LNCaP clone FGC (cell line): Measurements from ENCODE around the gene LSM14B.

Experiments used
- DNase-seq: peaks from one replicate; pipeline ENCODE4 v3.0.0-alpha.2; 2011; ENCODE audit warnings: low read depth
- H3K4me3 ChIP-seq: 2 replicates; pipeline ENCODE4 v1.5.1; 2011; ENCODE audit warnings: mild to moderate bottlenecking, low read depth, low read length, control low read depth
- TF ChIP-seq, protein P1 (sequence below): IDR thresholded peaks from 2 replicates; pipeline ENCODE4 v1.5.1; 2012; ENCODE audit warnings: mild to moderate bottlenecking; ENCODE audit not compliant: control insufficient read depth, insufficient read depth; ENCODE audit errors: extremely low read depth

Gene LSM14B

DNA sequence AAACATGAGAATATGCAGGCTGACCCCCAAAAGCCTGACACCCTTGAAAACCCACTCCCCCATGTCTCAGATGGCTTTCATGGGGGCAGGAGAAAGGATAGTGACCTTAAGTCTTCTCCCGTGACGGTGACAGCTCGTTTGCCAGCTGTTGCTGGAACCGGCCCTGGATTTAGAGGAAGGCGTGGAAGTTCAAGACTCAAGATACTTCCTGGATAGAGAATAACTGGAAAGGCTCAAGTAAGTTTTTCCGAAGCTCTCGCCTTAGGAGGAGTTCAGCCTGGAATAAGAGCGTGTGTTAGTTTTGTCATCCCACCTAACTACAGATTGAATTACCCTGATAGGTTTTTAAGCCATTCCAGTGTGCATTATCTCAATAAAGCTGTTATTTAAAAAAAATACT lies 49.0 kb downstream of the LSM14B start:
- H3K4me3 ChIP-seq: no peak overlapping the region
- TF ChIP-seq, protein P1, sequence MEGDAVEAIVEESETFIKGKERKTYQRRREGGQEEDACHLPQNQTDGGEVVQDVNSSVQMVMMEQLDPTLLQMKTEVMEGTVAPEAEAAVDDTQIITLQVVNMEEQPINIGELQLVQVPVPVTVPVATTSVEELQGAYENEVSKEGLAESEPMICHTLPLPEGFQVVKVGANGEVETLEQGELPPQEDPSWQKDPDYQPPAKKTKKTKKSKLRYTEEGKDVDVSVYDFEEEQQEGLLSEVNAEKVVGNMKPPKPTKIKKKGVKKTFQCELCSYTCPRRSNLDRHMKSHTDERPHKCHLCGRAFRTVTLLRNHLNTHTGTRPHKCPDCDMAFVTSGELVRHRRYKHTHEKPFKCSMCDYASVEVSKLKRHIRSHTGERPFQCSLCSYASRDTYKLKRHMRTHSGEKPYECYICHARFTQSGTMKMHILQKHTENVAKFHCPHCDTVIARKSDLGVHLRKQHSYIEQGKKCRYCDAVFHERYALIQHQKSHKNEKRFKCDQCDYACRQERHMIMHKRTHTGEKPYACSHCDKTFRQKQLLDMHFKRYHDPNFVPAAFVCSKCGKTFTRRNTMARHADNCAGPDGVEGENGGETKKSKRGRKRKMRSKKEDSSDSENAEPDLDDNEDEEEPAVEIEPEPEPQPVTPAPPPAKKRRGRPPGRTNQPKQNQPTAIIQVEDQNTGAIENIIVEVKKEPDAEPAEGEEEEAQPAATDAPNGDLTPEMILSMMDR: no peak
- no peak for DNase-seq

DNA sequence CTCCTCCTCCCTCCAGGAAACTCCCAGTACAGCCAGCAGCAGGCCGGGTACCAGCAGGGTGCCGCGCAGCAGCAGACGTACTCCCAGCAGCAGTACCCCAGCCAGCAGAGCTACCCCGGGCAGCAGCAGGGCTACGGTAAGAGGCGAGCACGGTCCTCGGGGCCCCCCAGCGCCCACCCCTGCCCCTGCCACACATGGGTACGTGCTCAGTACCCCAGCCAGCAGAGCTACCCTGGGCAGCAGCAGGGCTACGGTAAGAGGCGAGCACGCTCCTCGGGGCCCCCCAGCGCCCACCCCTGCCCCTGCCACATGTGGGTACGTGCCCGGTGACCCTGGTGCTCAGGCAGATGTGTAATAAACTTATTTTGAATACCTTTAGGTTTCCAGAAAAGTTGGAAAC lies 50.4 kb downstream of the LSM14B start:
- no peak for DNase-seq
- TF ChIP-seq, protein P1: no peak
- no peak overlapping the region for H3K4me3 ChIP-seq

DNA sequence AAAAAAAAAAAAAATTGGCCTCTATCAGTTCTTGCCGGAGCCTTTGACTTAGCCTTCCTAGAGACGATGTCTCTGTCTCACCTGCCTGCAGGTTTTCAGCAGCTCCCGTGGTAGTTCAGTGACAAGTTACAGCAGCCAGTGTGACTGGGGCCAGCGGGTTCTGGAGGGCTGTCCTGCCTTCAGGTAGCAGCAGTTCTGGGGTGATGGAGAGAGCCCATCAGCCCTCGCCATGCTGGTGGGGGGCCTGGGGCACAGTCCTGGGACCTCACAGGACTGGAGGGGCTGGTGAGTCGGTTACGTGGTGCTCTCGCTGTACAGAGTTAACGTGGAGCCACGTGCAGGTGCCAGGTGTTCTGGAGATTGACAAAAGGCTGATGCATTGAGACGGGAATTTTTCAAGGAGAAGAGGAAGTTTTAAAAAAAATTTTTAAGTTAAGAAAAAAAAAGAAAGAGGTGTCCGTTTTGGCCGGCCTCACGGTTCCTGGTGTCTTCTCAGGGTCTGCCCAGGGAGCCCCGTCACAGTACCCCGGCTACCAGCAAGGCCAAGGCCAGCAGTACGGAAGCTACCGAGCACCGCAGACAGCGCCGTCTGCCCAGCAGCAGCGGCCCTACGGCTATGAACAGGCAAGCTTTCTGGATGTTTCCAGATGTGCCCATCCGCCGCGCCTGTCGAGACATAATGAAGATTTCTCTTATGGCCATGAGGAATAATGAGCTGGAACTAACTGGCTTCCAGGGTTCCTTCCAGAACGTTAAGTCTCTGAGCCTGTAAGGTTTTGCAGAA lies 51.9 kb downstream of the LSM14B start:
- H3K4me3 ChIP-seq: no peak overlapping the region
- TF ChIP-seq, protein P1: no peak
- no peak for DNase-seq

DNA sequence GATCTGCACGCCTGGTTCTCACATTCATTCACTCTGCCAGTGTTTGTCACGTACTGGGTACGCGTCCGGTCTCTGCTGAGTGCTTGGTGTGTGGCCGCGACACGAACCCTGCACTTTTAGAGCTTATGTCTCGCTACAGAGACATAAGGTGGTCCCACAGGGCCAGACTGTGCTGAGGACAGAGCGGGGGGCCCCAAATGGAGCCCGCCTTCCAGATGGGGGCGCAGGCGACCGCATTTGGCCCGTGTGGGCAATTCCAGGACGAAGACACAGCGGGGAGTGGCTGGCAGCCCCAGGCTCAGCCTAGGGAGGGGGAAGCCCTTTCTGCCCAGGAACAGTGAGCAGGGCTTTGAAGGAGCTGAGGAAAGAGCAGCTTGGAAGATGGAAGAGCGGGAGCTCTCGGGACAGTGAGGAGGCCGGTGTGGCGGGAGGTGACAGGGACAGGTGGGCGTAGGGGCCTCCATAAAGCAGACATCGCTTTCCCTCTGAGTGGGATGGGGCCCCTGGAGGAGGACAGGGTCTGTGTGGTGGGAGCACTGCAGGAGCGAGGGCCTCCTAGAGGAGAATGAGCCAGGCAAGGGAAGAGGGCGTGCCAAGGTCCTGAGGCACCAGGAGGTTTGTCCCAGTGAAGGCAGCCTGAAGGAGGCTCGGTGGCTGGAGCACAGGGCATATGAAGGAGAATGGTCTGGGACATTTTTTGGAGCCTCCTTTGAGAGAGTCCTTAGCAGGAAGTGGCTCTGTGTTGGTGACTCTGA lies 52.8 kb downstream of the LSM14B start:
- DNase-seq: no peak
- H3K4me3 ChIP-seq: no peak overlapping the region
- TF ChIP-seq, protein P1: no peak

DNA sequence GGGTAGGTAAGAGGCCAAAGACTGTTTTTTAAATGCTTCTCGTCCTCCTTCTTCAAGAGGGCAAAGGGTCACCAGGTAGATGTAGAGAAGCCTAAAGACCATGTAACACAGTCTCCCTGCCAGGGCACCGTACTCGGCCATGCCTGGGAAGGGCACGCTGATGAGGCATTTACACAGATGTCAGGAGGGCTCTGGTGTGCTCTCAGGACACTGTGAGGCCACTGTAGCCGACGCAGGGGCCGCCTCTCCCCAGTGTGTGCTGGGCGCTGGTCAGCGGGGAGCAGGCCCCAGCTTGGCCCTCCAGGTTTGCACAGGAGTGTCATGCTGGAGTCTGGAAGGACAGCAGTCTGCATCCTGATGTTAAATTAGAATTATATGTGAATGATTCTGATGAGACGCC lies 53.4 kb downstream of the LSM14B start:
- TF ChIP-seq, protein P1: no peak
- DNase-seq: no peak
- no peak overlapping the region for H3K4me3 ChIP-seq

DNA sequence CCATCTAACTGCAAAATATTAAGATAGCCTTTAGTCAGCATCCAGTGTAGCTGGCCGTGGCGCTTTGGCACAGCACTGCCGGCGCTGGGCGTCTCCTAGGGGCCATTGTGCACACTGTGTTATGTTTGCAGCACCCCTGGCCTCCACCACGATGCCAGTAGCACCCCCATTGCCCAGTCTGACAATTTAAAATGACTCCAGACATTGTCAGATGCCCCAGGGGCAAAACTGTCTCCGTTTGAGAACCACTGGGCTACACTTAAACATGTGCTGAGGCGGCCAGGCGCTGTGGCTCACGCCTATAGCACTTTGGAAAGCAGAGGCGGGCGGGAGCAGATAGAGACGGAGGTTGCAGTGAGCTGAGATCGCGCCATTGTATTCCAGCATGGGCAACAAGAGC lies 54.6 kb downstream of the LSM14B start:
- no peak overlapping the region for H3K4me3 ChIP-seq
- no peak for DNase-seq
- TF ChIP-seq, protein P1: no peak
